Stimulated activated CD4-positive, alpha-beta T cell treated with anti-CD3 and anti-CD28 coated beads, Interleukin-4, amount 100 ng/mL, for 1 hour (primary cell): ENCODE data around the gene NFYA.
"Not testable (repeated sequence)": the region's sequence is repeated elsewhere in the genome, so short reads cannot be mapped to it uniquely, and the experiment has no call there.

Experiments
- DNase-seq: peaks from one replicate; pipeline ENCODE4 v3.0.0-alpha.2; 2020

Gene NFYA

DNA sequence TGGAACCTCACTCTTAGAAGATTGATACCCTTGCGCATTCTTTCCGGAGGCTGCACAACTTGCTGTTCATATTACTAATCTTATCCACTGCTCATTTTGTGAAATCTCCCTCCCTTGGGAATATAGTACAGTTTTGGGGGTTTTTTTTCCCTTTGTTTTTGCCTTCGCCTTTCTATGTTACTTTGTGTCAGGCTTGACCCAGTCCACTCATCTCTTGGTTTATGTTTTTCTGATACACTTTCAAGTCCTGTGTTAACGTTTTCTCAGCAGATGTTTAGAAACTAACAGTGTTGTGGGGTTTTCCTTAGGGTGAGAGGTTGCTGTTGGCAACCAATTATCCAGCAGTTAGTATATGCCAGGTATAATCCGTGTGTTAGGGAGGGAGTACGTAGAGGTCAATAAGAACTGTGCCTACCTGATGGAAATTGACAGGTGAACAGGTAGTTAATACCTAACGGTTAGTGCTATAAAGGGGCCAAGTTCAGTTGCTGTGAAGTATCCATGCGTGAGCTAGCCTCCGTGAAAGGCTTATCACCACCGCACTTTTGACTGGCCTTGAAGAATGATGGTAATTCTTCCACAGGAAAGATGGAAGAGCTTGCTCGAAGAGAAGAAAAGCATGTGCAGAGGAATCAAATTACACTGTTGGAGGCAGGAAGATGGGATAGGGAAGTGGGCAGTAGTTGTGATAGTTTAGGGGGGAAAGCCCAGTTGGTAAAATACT, 1.4 kb downstream of the NFYA start:
- DNase-seq, result no peak

DNA sequence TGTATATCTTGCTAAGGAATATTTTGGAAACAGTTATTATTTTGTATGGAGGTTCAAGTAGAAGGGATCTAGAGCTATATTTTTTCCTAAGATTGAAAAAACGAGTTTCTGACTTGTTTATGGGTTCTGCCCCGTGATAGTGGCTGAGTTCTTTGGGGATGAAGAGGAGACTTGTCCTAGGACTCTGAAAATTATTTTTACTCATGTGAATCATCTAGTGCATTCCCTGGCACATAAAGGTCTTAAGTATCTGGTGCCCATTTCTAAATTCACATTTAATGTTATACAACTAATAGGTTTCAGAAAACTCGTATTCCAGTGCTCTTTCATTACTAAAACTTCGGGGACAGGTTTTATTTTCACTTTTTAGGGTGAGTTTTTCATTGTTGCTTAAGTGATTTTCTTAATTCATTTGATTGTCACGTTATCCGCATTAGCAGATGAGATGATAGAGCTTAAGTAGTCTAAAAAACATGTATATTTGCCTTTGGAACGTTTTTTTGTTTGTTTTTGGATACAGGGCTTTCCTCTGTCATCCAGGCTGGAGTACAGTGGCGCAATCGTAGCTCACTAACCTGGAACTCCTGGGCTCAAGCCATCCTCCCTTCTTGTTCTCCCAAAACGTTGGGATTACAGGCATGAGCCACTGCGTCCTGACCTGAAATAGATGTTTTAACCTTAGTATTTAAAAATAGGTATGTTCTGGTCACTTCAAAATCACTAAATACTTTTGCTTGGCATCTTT, 2.1 kb downstream of the NFYA start:
- no peak for DNase-seq

DNA sequence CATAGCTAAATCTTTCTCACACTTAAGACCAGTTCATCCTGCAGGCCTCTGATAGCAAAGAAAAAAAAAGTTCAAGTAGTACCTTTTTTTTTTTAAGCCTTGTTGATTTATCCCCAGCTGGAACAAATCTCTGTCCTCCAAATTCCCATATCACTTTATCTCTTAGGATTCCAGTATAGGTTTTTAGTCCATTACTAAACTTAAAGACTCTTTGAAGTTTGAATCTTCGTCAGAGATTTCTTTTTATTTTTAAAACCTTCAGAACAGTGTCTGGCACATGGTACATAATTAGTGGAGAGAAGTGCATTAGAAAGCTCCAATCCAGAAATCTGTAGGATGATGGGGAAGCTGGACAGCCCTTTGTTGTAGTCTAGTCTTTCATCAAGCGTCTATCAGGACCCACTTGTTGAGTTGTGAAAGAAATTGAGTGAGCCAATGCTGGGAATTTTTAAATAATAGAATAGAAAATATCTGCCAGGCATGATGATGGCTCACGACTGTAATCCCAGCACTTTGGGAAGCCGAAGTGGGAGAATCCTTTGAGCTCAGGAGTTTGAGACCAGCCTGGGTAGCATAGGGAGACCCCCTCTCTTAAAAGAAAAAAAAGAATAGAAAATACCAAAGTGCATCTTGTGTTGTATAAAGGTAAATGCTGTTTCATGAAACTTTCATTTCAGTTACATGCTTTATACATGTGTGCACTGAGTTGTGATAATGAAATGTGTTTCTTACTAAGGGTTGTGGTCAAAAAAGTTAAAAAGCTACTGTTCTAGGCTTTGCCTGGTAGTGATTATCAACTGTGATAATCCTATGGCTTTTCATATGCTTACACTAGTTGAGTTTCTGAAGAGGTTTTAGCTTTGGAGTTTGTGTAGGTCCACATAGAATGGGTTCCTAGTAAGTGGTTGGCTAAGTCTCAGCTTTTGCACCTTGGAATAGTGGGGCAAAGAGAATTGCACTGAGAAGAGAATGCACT, 3.2 kb downstream of the NFYA start:
- DNase-seq, result no peak

DNA sequence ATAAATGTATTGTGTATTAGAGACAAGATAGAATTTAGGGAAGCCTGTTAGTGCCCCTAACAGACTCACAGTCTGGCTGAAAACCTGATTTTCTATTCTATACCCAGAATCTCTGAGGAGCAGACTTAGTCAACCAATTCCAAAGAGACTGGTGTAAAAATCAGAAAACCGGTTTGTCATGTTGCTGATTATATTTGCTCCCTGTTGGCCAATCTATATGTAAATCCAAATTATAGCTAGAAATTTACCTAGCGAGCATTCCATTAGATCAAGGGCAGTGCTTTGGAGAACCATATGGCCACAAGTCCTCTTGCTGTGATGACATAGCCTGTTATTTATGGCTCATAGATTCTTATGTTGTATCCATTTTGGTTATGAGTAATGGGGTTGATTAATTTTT, 4.8 kb downstream of the NFYA start:
- DNase-seq, result no peak

DNA sequence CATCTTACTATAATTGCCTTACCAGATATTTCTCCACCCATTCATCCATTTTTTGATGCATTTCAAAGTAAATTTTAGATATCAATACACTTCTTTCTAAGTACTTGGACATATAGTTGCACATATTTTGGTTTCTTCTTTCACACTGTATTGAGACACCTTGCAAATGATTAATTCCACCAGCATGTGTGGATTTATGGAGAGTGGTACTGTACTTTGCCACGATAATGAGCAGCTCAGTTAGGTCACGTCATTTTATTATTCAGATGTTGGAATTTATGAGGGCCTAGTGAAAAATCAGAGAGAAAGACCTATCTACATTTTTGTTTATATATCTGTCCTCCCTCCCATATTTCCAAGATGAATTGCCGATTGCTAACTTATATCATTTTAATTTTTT, 5.3 kb downstream of the NFYA start:
- DNase-seq, result no peak

DNA sequence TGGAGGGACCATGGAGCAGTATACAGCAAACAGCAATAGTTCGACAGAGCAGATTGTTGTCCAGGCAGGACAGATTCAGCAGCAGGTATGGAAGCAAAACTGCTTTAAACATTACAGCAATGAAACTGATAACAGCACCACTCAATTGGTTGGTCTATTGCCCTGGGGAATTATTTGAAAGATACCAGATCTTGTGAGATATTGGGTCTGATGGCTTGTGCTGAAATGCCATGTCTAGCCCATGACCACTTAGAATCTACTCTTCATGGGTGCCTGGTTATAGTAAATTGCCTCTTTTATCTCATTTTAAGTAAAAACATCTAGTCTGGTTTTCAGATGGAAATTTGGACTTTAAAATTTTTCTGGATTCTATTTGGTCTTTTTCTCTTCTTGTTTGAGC, 6.3 kb downstream of the NFYA start:
- DNase-seq, result no peak

DNA sequence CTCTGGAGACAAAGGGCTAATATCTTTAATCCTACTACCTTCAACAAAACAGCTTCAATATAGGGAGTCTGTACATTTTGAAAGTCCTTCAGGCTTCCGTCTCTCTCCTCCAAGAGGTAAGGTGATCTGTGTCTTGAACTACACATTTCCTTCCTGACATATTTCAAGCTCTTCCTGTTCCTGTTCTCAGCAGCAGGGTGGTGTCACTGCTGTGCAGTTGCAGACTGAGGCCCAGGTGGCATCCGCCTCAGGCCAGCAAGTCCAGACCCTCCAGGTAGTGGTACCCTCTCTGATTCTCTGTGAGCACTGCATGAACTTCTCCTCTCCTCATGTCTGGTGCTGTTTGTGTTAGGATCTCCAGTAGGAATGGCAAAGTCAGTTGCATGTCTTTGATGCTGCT, 7.8 kb downstream of the NFYA start:
- DNase-seq, result no peak

DNA sequence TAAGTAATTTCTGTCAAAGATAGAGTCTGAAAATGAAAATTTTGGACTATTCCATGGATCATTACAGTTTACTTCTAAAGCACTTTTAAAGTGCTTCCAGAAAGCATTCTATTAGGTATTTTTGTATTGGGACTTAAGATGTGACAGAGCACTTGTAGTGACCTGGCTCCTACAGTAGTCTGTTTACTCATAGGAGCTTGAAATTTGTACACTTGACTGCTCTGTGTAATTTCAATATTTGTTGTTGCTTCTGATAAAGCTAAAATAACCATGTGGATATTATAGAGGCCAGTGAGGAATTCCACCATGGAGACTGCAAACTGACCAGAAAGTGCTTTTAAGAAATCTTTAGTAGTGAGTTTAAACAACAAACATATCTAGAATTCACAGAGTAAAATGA, 10.3 kb downstream of the NFYA start:
- DNase-seq, result no peak

DNA sequence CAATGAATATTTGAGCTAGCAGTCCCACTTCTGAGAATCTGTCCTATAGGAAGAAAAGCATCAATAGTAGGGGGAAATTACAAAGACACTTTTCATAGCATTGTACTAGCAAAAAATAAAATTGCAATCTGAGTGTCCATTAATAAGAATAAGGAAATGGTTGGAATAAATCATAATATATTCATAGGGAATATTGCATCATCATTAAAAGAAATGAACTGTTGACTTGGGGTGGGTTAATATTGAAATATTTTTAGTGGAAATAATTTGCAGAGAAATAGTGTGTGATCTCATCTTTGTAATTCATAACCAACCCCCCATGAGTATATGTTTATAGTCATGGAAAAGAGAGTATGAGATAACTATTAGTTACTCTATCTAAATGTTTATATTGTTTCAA, 12.4 kb downstream of the NFYA start:
- no peak for DNase-seq

DNA sequence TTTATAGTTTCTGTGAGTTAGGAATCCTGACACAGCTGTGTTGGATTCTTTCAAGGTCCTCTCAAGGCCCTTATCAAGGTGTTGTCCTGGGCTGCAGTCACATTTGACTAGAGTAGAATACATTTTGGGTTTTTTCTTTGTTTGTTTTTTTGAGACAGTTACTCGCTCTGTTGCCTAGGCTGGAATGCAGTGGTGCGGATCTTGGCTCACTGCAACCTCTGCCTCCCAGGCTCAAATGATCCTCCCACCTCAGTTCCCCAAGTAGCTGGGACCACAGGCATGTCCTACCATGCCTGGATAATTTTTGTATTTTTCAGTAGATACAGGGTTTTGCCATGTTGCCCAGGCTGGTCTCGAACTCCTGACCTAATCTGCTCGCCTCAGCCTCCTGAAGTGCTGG, 15.7 kb downstream of the NFYA start:
- no peak for DNase-seq

DNA sequence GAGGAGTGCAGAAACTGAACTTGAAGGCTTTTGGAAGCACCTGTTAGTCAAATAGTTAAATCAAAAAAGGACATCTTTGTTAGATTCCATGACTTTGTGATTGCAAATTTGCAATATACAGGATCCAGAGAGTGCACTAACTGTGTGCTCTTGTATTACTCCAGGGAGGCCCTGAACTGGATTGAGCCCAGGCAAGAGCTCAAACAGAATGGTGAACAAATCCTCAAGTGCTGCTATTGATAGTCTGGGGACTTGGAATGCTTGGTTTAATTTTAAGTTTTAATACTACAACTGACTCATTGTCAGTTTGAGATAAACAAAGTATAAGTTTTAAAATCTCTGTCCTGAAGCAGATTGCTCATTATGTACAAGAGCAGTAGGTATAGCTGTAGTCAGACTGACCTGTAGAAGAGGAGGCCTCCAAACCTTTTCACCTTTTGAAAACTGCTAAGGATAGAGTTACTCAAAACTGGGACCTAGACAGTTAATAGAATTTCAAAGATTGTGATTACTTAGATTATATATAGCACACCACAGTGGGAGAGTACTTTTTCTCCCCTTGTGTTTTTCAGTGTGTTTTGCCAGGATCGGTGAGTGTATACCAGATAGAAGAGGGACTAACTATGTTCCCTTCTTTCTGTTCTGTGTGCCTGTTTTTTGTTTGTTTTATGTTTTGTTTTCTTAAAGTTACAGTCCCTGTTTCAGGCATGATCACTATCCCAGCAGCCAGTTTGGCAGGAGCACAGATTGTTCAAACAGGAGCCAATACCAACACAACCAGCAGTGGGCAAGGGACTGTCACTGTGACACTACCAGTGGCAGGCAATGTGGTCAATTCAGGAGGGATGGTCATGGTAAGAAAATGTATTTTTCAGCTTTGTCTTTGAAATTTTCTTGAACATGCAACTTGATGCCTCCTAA, 18.3 kb downstream of the NFYA start:
- DNase-seq, result no peak

DNA sequence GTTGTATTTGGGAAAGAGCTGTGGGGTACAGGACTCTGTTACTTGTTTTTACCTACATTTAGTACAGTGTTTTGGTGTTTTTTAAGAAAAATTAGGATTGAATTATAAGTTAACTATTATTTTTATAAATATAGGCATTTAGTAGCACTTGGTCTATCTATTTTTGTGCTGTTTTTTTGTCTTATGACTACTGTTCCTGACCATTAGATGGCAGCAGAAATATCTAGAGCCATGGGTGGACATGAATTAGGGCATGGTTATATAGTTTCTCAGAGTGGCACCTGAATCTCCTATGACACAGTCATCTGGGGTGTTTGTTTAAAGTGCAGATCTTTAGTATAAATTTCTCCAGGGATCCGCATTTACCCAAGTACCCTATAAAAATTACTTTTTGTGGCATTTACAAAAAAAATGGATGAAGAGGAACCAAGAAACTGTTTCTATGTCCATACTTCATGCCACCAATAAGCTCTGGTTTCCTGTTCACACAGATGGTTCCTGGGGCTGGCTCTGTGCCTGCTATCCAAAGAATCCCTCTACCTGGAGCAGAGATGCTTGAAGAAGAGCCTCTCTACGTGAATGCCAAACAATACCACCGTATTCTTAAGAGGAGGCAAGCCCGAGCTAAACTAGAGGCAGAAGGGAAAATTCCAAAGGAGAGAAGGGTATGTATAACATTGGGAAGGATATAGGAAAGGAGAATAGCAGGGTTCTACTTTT, 19.8 kb downstream of the NFYA start:
- no peak for DNase-seq

DNA sequence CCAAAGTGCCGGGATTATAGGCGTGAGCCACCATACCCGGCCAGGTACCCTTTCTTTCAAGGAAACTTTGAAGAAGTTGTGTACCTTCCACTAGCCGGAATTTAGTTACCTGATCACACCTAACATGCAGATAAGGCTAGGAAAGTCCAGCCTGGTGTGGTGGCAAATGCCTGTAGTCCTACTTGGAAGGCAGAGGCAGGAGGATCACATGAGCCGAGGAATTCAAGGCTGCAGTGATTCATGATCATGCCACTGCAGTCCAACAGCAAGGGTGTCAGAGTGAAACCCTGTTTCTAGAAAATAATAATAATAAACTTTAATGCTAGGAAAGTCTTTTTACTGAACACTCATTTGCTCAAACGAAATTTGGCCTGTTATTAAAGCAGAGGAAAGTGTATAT, 21.0 kb downstream of the NFYA start:
- DNase-seq, result no peak

DNA sequence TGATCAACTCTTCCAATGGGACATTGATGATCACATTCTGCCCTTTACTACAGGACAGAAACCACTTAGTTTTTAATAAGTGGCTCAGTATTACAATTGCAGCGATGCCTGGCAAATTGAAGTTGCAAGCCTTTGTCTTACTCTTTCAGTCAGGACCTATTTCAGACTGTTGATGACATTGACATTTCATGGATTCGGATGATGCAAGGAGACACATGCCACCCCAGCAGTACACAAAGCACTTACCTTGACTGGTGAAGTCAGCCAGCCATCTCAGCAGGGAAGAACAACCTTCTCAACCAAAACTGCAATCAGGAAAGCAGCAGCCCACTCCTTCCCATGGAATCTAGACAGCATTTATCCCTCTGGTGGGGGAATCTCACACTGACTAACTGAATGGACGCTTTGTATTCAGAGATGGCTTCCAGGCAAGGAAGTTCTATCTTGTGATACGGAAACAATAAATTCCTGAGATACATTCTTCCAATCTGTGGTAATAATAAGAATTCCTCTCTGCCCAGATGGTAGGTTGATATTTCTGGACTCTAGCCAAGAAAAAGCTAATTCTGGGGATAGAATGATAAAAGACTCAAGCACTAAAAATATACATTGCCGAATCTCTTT, 24.8 kb downstream of the NFYA start:
- DNase-seq, result no peak

DNA sequence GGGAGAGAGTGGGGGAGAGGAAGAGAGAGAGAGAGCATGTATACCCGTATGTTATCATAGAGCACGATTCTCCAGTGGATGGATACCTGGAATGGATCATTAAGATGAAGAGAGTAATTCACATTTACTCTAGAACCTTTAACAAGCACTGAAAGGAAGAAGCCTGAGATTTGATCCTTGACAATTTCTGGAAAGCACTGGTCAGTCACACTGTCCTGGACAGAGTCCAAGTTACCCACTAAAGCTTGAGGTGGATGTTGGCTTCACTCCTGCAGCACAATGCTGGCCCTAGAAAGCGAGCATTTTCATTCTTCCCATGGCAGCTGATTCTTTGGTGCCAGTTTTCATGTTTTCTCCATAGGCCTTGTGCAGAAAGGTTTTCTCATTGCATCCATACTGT, 25.6 kb downstream of the NFYA start:
- no peak for DNase-seq

DNA sequence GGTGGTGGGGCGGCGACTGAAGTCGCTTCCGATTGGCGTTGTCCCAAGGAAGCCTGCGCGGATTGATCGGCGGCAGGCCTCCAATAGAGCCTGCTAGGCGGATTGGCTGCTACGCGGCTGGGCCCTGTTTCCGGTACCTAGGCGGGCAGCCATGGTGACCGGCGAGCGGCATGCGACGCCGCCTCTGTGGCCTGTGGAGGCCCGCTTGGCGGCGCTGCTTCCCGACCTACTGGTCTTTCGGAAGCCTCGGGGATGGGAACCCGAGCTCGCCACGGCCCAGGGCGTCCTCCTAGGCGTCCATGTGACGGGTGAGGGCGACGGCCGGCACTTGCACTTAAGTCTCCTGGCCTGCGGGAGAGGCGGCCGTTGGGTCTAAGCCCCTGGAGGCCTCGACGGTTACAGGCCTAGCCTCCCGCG, 28.1 kb downstream of the NFYA start:
- DNase-seq, result no peak

DNA sequence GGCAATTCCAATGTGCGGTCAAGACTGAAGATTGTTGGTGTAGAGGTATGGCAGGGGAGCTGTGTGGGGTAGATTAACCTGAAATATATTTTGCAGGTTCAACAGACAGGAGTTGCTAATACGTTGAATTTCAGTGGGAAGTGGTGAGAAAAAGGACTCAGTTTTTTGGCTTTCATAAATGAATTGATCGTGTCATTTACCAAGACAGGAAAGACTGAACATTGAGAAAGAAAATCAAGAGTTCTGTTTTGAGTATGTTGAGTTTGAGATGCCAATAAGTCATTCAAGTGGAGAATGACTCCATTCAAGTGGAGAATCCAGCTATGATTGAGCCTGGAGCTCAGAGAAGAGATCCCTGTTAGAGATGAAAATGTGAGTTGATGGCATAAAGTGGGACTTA, 31.1 kb downstream of the NFYA start:
- no peak for DNase-seq

DNA sequence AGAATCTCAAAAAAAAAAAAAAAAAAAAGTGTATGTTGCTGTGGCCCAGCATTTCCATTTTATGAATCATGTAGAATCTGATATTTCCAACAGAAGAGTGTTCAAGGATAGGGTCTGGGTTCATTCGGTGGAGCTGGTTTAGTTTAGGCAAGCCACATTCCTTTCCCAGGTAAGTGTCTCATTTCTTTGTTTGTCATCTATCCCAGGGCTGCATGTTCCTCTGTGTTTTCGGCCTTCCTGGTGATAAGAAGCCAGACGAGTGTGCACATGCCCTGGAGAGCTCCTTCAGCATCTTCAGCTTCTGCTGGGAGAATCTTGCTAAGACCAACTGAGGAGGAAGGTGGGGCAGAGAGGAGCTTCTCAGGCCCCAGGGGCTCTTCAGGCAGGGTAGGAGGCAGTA, 38.2 kb downstream of the NFYA start:
- no peak for DNase-seq

DNA sequence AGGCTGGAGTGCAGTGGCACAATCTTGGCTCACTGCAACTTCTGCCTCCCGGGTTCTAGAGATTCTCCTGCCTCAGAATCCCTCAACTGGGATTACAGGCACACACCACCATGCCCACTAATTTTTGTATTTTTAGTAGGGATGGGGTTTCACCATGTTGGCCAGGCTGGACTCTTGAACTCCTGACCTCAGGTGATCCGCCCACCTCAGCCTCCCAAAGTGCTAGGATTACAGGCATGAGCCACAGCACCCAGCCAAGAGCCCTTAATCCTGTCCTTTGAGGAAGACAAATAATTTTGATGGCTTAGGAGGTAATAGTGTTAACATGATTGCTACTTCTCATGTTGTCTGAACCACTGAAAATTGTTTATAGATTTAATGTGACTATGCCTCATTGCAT, 42.3 kb downstream of the NFYA start:
- not testable (repeated sequence) for DNase-seq

DNA sequence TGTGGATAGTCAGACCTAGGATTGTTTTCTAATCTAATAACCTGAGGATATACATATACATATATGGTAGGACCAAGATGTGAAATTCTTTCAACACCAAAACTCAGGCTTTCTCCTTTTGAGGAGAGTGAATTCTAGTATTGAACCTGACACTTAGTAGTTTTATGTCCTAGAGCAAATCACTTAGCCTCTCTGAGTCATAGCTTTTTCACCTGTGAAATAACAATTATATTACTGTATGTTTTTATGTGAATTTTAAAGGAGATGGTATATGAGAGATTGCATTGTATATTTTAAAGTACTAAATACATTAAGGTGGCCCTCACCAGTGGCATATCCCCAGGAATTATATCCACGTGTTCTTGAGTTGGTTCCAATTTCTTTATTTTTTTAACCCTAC, 46.7 kb downstream of the NFYA start:
- no peak for DNase-seq

DNA sequence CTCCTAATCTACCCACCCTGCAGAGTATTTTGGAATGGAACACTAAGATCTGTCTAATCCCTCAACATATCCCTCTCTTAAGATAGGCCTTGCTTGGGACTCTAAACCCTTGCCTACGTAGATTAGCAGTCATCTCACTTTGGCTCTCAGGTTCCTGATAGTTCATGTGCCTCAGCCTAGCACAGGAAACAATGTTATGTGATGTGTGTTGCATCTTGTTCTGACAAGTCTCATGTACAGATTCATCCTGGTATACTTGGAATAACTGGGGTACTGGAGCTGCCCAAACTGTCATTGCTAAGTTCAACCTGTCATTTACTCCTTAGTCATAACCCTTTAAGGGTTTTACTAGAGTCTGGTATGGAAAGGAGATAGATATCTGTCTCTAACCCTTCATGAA, 47.3 kb downstream of the NFYA start:
- no peak for DNase-seq
